ENCODE results near the gene FOXO6. TPM values are rescaled to one million over a fixed set of nuclear protein-coding genes. Genes with fewer than 3 reads are reported as not detected.

Gene FOXO6
- total RNA-seq, 1 donor: 0.31 TPM

- Histone ChIP-seq H3K4me1 (ENCODE audit: insufficient read depth, low read length) (no peaks in the 10 kb centered on the region), H3K4me3 (ENCODE audit: low read length) (no peak overlapping the region), H3K9me3 (ENCODE audit: low read depth, low read length) (no peaks in the 10 kb centered on the region), H3K27me3 (ENCODE audit: insufficient read depth, low read length) (peaks cover 2% of the 10 kb centered on the region)
Measured at GRCh38 chr1:41390166-41390565, 28.9 kb downstream of the FOXO6 start.

GRCh38 chr1:41390573-41390972, 29.3 kb downstream of the FOXO6 start:
- no peak overlapping the region for H3K4me3 ChIP-seq (ENCODE audit: low read length)
- no peaks in the 10 kb centered on the region for H3K9me3 ChIP-seq (ENCODE audit: low read depth, low read length)
- no peaks in the 10 kb centered on the region for H3K4me1 ChIP-seq (ENCODE audit: insufficient read depth, low read length)
- no peaks in the 10 kb centered on the region for H3K27me3 ChIP-seq (ENCODE audit: insufficient read depth, low read length)

- peaks cover 3% of the 10 kb centered on the region for H3K27me3 ChIP-seq (ENCODE audit: insufficient read depth, low read length)
- no peaks in the 10 kb centered on the region for H3K4me1 ChIP-seq (ENCODE audit: insufficient read depth, low read length)
- no peaks in the 10 kb centered on the region for H3K9me3 ChIP-seq (ENCODE audit: low read depth, low read length)
- H3K4me3 ChIP-seq (ENCODE audit: low read length): no peak overlapping the region
Measured at GRCh38 chr1:41391834-41392527, 30.7 kb downstream of the FOXO6 start.

- Histone ChIP-seq H3K27me3 (ENCODE audit: insufficient read depth, low read length) (peaks cover 3% of the 10 kb centered on the region), H3K4me1 (ENCODE audit: insufficient read depth, low read length) (no peaks in the 10 kb centered on the region), H3K9me3 (ENCODE audit: low read depth, low read length) (no peaks in the 10 kb centered on the region)
Measured at GRCh38 chr1:41392528-41392924, 31.3 kb downstream of the FOXO6 start.

DNA sequence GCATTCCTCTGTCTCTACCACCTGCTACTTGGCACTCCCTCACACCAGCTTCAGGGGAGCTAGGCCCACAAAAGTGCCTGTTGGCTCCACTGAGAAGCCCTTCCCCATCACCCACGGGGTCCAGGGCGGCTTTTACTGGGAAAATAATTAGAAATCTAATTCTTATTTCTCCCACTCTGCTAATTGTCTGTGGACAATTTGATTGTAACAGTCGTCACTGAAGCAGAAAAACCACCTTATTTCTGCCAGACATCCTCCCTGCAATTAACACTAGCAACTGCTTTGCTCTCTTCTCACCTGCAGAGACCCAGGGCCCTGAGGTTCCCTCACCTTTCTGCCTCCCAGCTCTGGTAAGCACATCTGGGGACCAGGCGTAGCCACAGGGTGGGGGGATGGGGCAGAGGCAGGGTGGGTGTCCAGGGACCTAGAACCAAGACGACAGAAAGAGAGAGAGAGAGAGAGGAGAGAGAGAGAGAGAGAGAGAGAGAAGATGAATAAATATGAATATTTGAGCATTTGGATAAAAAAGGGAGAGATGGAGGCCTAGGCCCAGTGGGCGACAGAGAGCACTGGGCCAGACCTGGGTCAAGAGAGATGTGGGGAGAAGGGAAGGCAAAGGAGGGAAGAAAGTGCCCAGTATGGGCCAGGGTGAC, 32.6 kb downstream of the FOXO6 start:
- Histone ChIP-seq H3K4me3 (ENCODE audit: low read length) (no peak overlapping the region), H3K27me3 (ENCODE audit: insufficient read depth, low read length) (peaks cover 3% of the 10 kb centered on the region), H3K4me1 (ENCODE audit: insufficient read depth, low read length) (no peaks in the 10 kb centered on the region), H3K9me3 (ENCODE audit: low read depth, low read length) (no peaks in the 10 kb centered on the region)

More at GRCh38 chr1:41392528-41392924, 31.3 kb downstream of the FOXO6 start:
- no peak overlapping the region for H3K4me3 ChIP-seq (ENCODE audit: low read length)

GRCh38 chr1:41394369-41394744, 33.1 kb downstream of the FOXO6 start:
- H3K4me3 ChIP-seq (ENCODE audit: low read length): no peak overlapping the region
- no peaks in the 10 kb centered on the region for H3K4me1 ChIP-seq (ENCODE audit: insufficient read depth, low read length)
- no peaks in the 10 kb centered on the region for H3K9me3 ChIP-seq (ENCODE audit: low read depth, low read length)
- peaks cover 3% of the 10 kb centered on the region for H3K27me3 ChIP-seq (ENCODE audit: insufficient read depth, low read length)

- H3K27me3 ChIP-seq (ENCODE audit: insufficient read depth, low read length): peaks cover 3% of the 10 kb centered on the region
Measured at GRCh38 chr1:41394959-41395956, 34.0 kb downstream of the FOXO6 start.

DNA sequence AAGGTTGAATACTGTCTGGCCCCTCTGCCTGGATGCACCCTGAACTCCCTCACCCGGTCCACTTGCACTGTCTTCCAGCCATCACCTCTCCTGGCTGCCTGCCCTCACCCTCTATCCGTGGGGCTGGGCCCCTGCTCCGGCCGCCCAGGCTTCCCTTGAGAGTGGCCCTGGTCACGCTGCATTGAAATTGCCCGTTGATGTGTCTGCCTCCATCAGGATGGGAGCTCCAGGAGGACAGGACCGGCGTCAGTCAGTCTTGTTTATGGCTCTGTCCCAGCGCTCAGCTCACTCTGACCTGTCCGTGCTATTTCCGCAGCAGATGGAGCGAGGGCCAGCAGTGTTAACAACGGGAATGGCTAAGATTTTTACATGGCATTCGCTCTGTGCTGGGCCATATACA, 34.9 kb downstream of the FOXO6 start:
- Histone ChIP-seq H3K4me3 (ENCODE audit: low read length) (no peak overlapping the region), H3K9me3 (ENCODE audit: low read depth, low read length) (no peaks in the 10 kb centered on the region), H3K4me1 (ENCODE audit: insufficient read depth, low read length) (no peaks in the 10 kb centered on the region), H3K27me3 (ENCODE audit: insufficient read depth, low read length) (peaks cover 3% of the 10 kb centered on the region)

More at GRCh38 chr1:41394959-41395956, 34.0 kb downstream of the FOXO6 start:
- Histone ChIP-seq H3K9me3 (ENCODE audit: low read depth, low read length) (no peaks in the 10 kb centered on the region), H3K4me1 (ENCODE audit: insufficient read depth, low read length) (no peaks in the 10 kb centered on the region), H3K4me3 (ENCODE audit: low read length) (no peak overlapping the region)

DNA sequence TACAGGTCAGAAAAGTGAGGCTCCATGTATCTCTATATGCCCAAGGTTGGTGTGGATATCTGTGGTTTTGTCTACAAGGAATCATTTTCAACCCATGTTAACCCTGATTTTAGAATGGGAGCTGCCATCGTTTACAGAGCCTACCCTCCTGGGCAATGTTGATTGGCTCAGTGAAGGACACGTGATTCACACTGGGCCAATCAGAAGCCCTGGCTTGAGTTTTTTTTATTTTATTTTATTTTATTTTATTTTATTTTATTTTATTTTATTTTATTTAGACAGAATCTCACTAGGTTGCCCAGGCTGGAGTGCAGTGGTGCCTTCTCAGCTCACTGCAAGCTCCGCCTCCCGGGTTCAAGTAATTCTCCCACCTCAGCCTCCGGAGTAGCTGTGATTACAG, 35.8 kb downstream of the FOXO6 start:
- Histone ChIP-seq H3K4me1 (ENCODE audit: insufficient read depth, low read length) (no peaks in the 10 kb centered on the region), H3K9me3 (ENCODE audit: low read depth, low read length) (no peaks in the 10 kb centered on the region), H3K4me3 (ENCODE audit: low read length) (no peak overlapping the region), H3K27me3 (ENCODE audit: insufficient read depth, low read length) (peaks cover 3% of the 10 kb centered on the region)

DNA sequence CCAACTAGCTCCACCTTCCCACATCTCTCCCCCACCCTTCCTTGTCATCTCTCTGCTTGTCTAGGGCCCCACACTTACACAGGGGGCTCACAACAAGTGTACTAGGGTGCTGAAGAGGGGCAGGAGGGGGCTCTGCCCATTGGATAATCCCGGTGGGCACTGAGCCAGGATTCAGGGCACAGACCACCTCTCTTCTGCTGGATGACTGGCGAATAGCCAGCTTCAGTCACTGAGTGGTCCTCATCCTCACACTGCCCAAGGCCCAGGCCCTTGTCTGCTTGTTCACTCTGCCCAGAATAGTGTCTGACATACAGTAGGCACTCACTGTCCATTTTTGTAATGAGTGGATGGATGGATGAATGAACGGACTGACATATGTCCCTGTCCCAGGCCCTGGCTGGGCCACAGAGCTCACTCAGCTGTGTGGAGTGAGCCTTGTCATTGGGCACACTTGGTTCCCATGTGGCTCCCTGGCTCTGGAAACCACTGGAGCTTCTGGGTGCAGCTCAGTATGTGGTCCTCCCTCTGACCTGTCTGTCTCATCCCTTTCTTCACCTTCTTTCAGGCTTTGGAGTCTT, 36.6 kb downstream of the FOXO6 start:
- H3K4me1 ChIP-seq (ENCODE audit: insufficient read depth, low read length): no peaks in the 10 kb centered on the region

DNA sequence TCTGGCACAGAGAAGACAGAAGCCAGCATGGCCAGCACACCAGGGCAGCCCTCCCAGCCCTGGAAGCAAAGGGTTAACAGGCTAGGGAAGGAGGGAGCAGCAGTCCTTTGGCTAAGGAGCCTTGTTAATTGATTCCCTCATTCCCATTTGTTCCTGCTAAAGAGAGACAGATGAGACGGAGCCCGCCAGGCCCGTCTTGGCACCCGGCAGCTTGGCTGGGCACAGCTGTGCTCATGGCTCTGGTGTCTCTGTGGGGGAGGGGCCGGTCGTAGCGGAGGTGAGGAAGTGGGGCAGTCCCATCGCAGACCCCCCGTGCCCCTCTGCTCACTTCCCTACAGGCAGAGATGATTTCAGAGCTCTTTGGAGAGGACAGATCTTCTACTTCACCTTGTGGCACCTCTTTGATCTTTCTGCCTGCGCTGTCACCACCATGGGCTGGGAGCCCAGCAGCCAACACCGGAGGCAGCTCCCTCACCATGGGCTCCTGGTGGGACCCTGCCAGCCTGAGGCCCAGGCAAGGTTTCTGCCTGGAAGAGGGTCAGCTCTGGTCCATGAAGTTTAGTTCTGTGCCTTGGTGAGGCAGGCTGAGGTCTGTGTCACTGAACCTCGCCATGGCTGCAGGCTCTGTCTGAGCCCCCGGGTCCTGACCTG, 38.0 kb downstream of the FOXO6 start:
- Histone ChIP-seq H3K4me3 (ENCODE audit: low read length) (no peak overlapping the region), H3K4me1 (ENCODE audit: insufficient read depth, low read length) (no peaks in the 10 kb centered on the region), H3K27me3 (ENCODE audit: insufficient read depth, low read length) (peaks cover 3% of the 10 kb centered on the region), H3K9me3 (ENCODE audit: low read depth, low read length) (no peaks in the 10 kb centered on the region)

More for the DNA sequence above, 36.6 kb downstream of the FOXO6 start:
- Histone ChIP-seq H3K9me3 (ENCODE audit: low read depth, low read length) (no peaks in the 10 kb centered on the region), H3K27me3 (ENCODE audit: insufficient read depth, low read length) (peaks cover 3% of the 10 kb centered on the region), H3K4me3 (ENCODE audit: low read length) (no peak overlapping the region)

GRCh38 chr1:41400225-41400624, 39.0 kb downstream of the FOXO6 start:
- no peak overlapping the region for H3K4me3 ChIP-seq (ENCODE audit: low read length)
- H3K27me3 ChIP-seq (ENCODE audit: insufficient read depth, low read length): peaks cover 3% of the 10 kb centered on the region
- H3K4me1 ChIP-seq (ENCODE audit: insufficient read depth, low read length): no peaks in the 10 kb centered on the region
- no peaks in the 10 kb centered on the region for H3K9me3 ChIP-seq (ENCODE audit: low read depth, low read length)

DNA sequence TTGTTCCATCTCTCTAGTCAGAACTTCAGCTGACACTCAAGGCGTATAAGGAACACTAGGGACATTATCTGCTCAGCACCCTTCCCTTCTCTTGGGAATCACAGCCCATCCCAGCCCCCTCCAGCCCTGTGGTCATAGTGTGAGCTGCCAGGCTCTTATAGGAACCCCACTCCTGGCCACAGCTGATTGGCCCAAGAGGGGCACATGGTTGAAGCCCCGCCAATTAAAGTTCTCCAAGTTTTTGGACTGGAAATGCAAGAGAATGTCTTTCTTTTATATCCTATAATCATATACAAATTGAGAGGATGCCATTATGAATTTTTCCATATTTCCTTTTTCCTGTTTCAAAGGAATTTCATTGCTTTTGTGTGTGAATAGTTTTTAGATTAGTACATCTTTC, 40.7 kb downstream of the FOXO6 start:
- Histone ChIP-seq H3K9me3 (ENCODE audit: low read depth, low read length) (no peaks in the 10 kb centered on the region), H3K27me3 (ENCODE audit: insufficient read depth, low read length) (no peaks in the 10 kb centered on the region), H3K4me1 (ENCODE audit: insufficient read depth, low read length) (no peaks in the 10 kb centered on the region), H3K4me3 (ENCODE audit: low read length) (no peak overlapping the region)

- Histone ChIP-seq H3K9me3 (ENCODE audit: low read depth, low read length) (no peaks in the 10 kb centered on the region), H3K4me3 (ENCODE audit: low read length) (no peak overlapping the region), H3K27me3 (ENCODE audit: insufficient read depth, low read length) (no peaks in the 10 kb centered on the region), H3K4me1 (ENCODE audit: insufficient read depth, low read length) (no peaks in the 10 kb centered on the region)
Measured at GRCh38 chr1:41404308-41404761, 43.1 kb downstream of the FOXO6 start.

All from mononuclear cell (primary cell).